A549 (cell line): ENCODE measurements around the gene KRT17. TPM values are rescaled to one million over a fixed set of nuclear protein-coding genes. Genes with fewer than 3 reads are reported as not detected.

Source experiments
- ATAC-seq, 2 experiments: fragments of 200-7000 bp in 1 of 2; fragments of >200 bp in 1 of 2; cut with Nextera tagmentation in 1 of 2; cut with Tn5 transposase in 1 of 2; 3 replicates each; pipeline versions ENCODE4 v1.8.0 to v1.9.1; 2018 to 2020; ENCODE audit warnings: mild to moderate bottlenecking in 1 of 2, moderate library complexity in 1 of 2
- CTCF ChIA-PET: fragments of 300-600 bp; sonication (Branson Sonifier 250); formaldehyde crosslinking; extraction: SDS; loops from one replicate; lab custom pipeline; 2021; ENCODE audit warnings: antibody characterized with exemption, inconsistent platforms; lab: Yijun Ruan, JAX
- POLR2A ChIA-PET: fragments of 350-600 bp; formaldehyde crosslinking; extraction: SDS; loops from one replicate; lab custom pipeline; 2021; ENCODE audit warnings: antibody characterized with exemption, inconsistent platforms; lab: Yijun Ruan, JAX
- DNase-seq, 2 experiments: peaks; one replicate each; pipeline versions ENCODE4 v3.0.0 to v3.0.0-alpha.2; 2011 to 2016; ENCODE audit warnings: low read depth in 1 of 2, low spot score in 1 of 2
- FAIRE-seq: peaks from 2 replicates; lab custom pipeline; 2011; peaks lifted over from hg19 to GRCh38; lab: Jason Lieb, UNC
- H3K27ac ChIP-seq, 2 experiments: fragments of >200 bp; sonication (Bioruptor Twin); formaldehyde crosslinking; 3 replicates each; pipeline ENCODE4 v1.5.1; 2016 to 2017
- H3K4me1 ChIP-seq: fragments of >200 bp; sonication (Bioruptor Twin); formaldehyde crosslinking; 3 replicates; pipeline ENCODE4 v1.6.1; 2016
- H3K4me2 ChIP-seq: fragments of >200 bp; sonication (Bioruptor Twin); formaldehyde crosslinking; 3 replicates; pipeline ENCODE4 v1.6.1; 2016
- H3K4me3 ChIP-seq: fragments of >200 bp; sonication (Bioruptor Twin); formaldehyde crosslinking; 3 replicates; pipeline ENCODE4 v1.5.1; 2016
- H3K9me3 ChIP-seq: fragments of >200 bp; sonication (Bioruptor Twin); formaldehyde crosslinking; 3 replicates; pipeline ENCODE4 v1.6.1; 2016
- CBX2 ChIP-seq: fragments of 200-600 bp; sonication (generic); IDR thresholded peaks from 2 replicates; pipeline ENCODE4 v1.6.1; 2016; ENCODE audit warnings: low read depth, mild to moderate bottlenecking, borderline replicate concordance
- EP300 ChIP-seq, 2 experiments: fragments of >200 bp; sonication (Bioruptor Twin); formaldehyde crosslinking; IDR thresholded peaks; 2 replicates in 1 of 2; 3 replicates in 1 of 2; pipeline ENCODE4 v1.6.1; 2016 to 2017
- FOSB ChIP-seq: fragments of 250-450 bp; sonication (Bioruptor Pico); IDR thresholded peaks from 2 replicates; pipeline ENCODE4 v1.5.0; 2020; ENCODE audit warnings: mild to moderate bottlenecking, moderate library complexity
- FOSL2 ChIP-seq, 2 experiments: fragments of 450-650 bp in 1 of 2; fragments of >200 bp in 1 of 2; sonication (Bioruptor Twin) in 1 of 2; formaldehyde crosslinking; IDR thresholded peaks; 2 replicates each; pipeline versions ENCODE4 v1.5.0 to v1.6.1; 2016 to 2020; ENCODE audit warnings: mild to moderate bottlenecking in 1 of 2, moderate library complexity in 1 of 2
- HDAC2 ChIP-seq: fragments of 200-600 bp; sonication (generic); IDR thresholded peaks from 2 replicates; pipeline ENCODE4 v1.6.1; 2016
- HOXA7 ChIP-seq: fragments of 250-450 bp; sonication (Bioruptor Pico); IDR thresholded peaks from 2 replicates; pipeline ENCODE4 v1.5.0; 2020; ENCODE audit warnings: mild to moderate bottlenecking, moderate library complexity
- HOXB5 ChIP-seq: fragments of 250-450 bp; sonication (Bioruptor Pico); IDR thresholded peaks from 2 replicates; pipeline ENCODE4 v1.5.0; 2020; ENCODE audit warnings: mild to moderate bottlenecking, moderate library complexity
- JUN ChIP-seq, 2 experiments: fragments of >200 bp; sonication (Bioruptor Twin); formaldehyde crosslinking; IDR thresholded peaks; 2 replicates in 1 of 2; 3 replicates in 1 of 2; pipeline ENCODE4 v1.6.1; 2016 to 2017
- KDM1A ChIP-seq: fragments of 200-600 bp; sonication (generic); IDR thresholded peaks from 2 replicates; pipeline ENCODE4 v1.6.1; 2016; ENCODE audit warnings: low read depth, mild to moderate bottlenecking
- KDM5A ChIP-seq: fragments of 200-600 bp; sonication (generic); IDR thresholded peaks from 2 replicates; pipeline ENCODE4 v1.6.1; 2016; ENCODE audit warnings: antibody characterized with exemption, mild to moderate bottlenecking
- MAZ ChIP-seq: fragments of 150-350 bp; IDR thresholded peaks from 2 replicates; pipeline ENCODE4 v1.6.1; 2014; ENCODE audit warnings: antibody characterized with exemption, low read depth, low read length, borderline replicate concordance
- NPAS2 ChIP-seq: fragments of 250-450 bp; sonication (Bioruptor Pico); IDR thresholded peaks from 2 replicates; pipeline ENCODE4 v1.8.0; 2022; ENCODE audit warnings: mild to moderate bottlenecking, moderate library complexity, borderline replicate concordance
- POLR2AphosphoS2 ChIP-seq: conservative IDR thresholded peaks from 2 replicates; pipeline ENCODE4 v1.6.1; 2012; ENCODE audit warnings: low read length, improper control_type of control experiment, inconsistent platforms
- RAD21 ChIP-seq, 2 experiments: fragments of >200 bp in 1 of 2; sonication (Bioruptor Twin) in 1 of 2; formaldehyde crosslinking in 1 of 2; IDR thresholded peaks in 1 of 2; conservative IDR thresholded peaks in 1 of 2; 2 replicates in 1 of 2; 3 replicates in 1 of 2; pipeline ENCODE4 v1.6.1; 2012 to 2018; ENCODE audit warnings: inconsistent platforms in 1 of 2
- RFX5 ChIP-seq: fragments of 450-650 bp; IDR thresholded peaks from 2 replicates; pipeline ENCODE4 v1.7.1; 2014; ENCODE audit warnings: antibody characterized with exemption, mild to moderate bottlenecking, moderate library complexity
- RNF2 ChIP-seq: fragments of 200-600 bp; sonication (generic); IDR thresholded peaks from 2 replicates; pipeline ENCODE4 v1.6.1; 2016; ENCODE audit warnings: low read depth, mild to moderate bottlenecking, antibody characterized with exemption, moderate library complexity, borderline replicate concordance
- SMC3 ChIP-seq: fragments of >200 bp; sonication (Bioruptor Twin); formaldehyde crosslinking; IDR thresholded peaks from 3 replicates; pipeline ENCODE4 v1.6.1; 2018; ENCODE audit warnings: inconsistent platforms
- SREBF2 ChIP-seq: fragments of 450-650 bp; IDR thresholded peaks from 2 replicates; pipeline ENCODE4 v1.6.1; 2014; ENCODE audit warnings: mild to moderate bottlenecking, moderate library complexity
- TP53 ChIP-seq: fragments of 250-450 bp; sonication (Bioruptor Pico); IDR thresholded peaks from 2 replicates; pipeline ENCODE4 v1.5.0; 2021; ENCODE audit warnings: mild to moderate bottlenecking, moderate library complexity
- ZC3H11A ChIP-seq: fragments of 450-650 bp; IDR thresholded peaks from 2 replicates; pipeline ENCODE4 v1.6.1; 2014; ENCODE audit warnings: antibody characterized with exemption, mild to moderate bottlenecking
- ZFP36 ChIP-seq: fragments of 450-650 bp; IDR thresholded peaks from 2 replicates; pipeline ENCODE4 v1.6.1; 2014; ENCODE audit warnings: borderline replicate concordance; ENCODE audit not compliant: partially characterized antibody
- ZNF302 ChIP-seq: fragments of 250-450 bp; sonication (Bioruptor Pico); IDR thresholded peaks from 2 replicates; pipeline ENCODE4 v1.9.0; 2021; ENCODE audit warnings: inconsistent platforms, mild to moderate bottlenecking, moderate library complexity
- WGBS: methylation state at CpG from one replicate; pipeline ENCODE4 v1.1.6; 2017; ENCODE audit errors: missing lambda C conversion rate; 5-methylcytosine and 5-hydroxymethylcytosine counted together
- polyA plus RNA-seq, 4 experiments: library from polyadenylated mRNA; depleted of rRNA in 3 of 4; stranded (reverse); fragments of >200 nt; fragmentation: RNase III in 1 of 4; extraction: RNeasy Plus Mini Kit Qiagen cat#74134 plus additional on column Dnase treatment in 1 of 4; gene quantifications; 2 replicates in 3 of 4; 3 replicates in 1 of 4; pipeline ENCODE4 v1.2.3, GENCODE V29; 2011 to 2017
- TF ChIP-seq, protein P1 (sequence below): fragments of 450-650 bp; IDR thresholded peaks from 2 replicates; pipeline ENCODE4 v1.6.1; 2014; ENCODE audit warnings: antibody characterized with exemption
- TF ChIP-seq, protein P2 (sequence below): fragments of >200 bp; sonication (Bioruptor Twin); formaldehyde crosslinking; IDR thresholded peaks from 3 replicates; pipeline ENCODE4 v1.6.1; 2016
- TF ChIP-seq, protein P3 (sequence below): IDR thresholded peaks from 2 replicates; pipeline ENCODE4 v1.6.1; 2012
- TF ChIP-seq, protein P4 (sequence below): fragments of 250-450 bp; sonication (Bioruptor Pico); IDR thresholded peaks from 2 replicates; pipeline ENCODE4 v1.5.0; 2020; ENCODE audit warnings: low read depth, mild to moderate bottlenecking, moderate library complexity
- TF ChIP-seq, protein P5 (sequence below): IDR thresholded peaks from 2 replicates; pipeline ENCODE4 v1.6.1; 2012; ENCODE audit warnings: low read depth, borderline replicate concordance
- TF ChIP-seq, protein P6 (sequence below): fragments of 150-350 bp; IDR thresholded peaks from 2 replicates; pipeline ENCODE4 v1.6.1; 2014; ENCODE audit warnings: low read depth, mild to moderate bottlenecking, low read length
- TF ChIP-seq, protein P7 (sequence below): fragments of >200 bp; sonication (Bioruptor Twin); formaldehyde crosslinking; IDR thresholded peaks from 2 replicates; pipeline ENCODE4 v1.6.1; 2016
- TF ChIP-seq, protein P8 (sequence below): IDR thresholded peaks from 2 replicates; pipeline ENCODE4 v1.6.1; 2012
- TF ChIP-seq, protein P9 (sequence below): fragments of >200 bp; sonication (Bioruptor Twin); formaldehyde crosslinking; IDR thresholded peaks from 3 replicates; pipeline ENCODE4 v1.5.1; 2016

Gene KRT17
- polyA plus RNA-seq, 2 of the 4 experiments (the other 2 are of a cell fraction): 0.43 to 1.2 TPM

DNA sequence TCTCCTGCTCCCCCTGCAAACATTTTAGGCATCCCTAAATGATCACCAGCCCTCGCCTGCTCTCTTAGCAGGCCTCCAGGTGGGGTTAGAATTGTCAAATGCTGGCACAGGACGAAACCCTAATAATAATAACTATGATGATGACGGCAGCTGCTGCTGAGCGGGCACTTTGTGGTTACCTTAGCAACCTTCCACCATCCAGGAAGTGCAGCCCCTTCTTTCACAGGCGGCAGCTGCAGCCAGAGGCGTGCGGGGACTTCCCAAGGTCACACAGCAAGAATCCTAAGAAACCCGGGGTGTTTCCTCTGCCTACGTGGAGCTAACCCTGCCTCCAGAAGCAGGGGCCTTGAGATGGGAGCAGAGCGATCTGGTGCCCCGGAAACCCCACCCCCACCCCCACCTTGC lies 41.9 kb upstream of the KRT17 start (continued):
- TF ChIP-seq, protein P1, sequence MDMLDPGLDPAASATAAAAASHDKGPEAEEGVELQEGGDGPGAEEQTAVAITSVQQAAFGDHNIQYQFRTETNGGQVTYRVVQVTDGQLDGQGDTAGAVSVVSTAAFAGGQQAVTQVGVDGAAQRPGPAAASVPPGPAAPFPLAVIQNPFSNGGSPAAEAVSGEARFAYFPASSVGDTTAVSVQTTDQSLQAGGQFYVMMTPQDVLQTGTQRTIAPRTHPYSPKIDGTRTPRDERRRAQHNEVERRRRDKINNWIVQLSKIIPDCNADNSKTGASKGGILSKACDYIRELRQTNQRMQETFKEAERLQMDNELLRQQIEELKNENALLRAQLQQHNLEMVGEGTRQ: no peak
- no peak for TF ChIP-seq HOXB5 (CRISPR knock-in tag)
- no peak; the same call in 2 of the 3 replicates for TF ChIP-seq SMC3
- no peak for TF ChIP-seq HOXA7 (CRISPR knock-in tag)
- TF ChIP-seq, protein P2, sequence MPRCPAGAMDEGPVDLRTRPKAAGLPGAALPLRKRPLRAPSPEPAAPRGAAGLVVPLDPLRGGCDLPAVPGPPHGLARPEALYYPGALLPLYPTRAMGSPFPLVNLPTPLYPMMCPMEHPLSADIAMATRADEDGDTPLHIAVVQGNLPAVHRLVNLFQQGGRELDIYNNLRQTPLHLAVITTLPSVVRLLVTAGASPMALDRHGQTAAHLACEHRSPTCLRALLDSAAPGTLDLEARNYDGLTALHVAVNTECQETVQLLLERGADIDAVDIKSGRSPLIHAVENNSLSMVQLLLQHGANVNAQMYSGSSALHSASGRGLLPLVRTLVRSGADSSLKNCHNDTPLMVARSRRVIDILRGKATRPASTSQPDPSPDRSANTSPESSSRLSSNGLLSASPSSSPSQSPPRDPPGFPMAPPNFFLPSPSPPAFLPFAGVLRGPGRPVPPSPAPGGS: no peak
- no peak for TF ChIP-seq FOSB
- 0 out of 2 replicates have a peak, but pooled peaks have one; percentile 8 for TF ChIP-seq KDM1A
- no peak for TF ChIP-seq CBX2
- TF ChIP-seq, protein P3, sequence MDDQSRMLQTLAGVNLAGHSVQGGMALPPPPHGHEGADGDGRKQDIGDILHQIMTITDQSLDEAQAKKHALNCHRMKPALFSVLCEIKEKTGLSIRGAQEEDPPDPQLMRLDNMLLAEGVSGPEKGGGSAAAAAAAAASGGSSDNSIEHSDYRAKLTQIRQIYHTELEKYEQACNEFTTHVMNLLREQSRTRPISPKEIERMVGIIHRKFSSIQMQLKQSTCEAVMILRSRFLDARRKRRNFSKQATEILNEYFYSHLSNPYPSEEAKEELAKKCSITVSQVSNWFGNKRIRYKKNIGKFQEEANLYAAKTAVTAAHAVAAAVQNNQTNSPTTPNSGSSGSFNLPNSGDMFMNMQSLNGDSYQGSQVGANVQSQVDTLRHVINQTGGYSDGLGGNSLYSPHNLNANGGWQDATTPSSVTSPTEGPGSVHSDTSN: no peak
- TF ChIP-seq, protein P4, sequence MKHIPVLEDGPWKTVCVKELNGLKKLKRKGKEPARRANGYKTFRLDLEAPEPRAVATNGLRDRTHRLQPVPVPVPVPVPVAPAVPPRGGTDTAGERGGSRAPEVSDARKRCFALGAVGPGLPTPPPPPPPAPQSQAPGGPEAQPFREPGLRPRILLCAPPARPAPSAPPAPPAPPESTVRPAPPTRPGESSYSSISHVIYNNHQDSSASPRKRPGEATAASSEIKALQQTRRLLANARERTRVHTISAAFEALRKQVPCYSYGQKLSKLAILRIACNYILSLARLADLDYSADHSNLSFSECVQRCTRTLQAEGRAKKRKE (CRISPR knock-in tag): no peak
- no peak for TF ChIP-seq RAD21 (conservative IDR thresholded peaks at IDR 0.05 in 1 of 2, IDR thresholded peaks at IDR 0.05 in 1 of 2)
- TF ChIP-seq ZFP36: no peak
- TF ChIP-seq POLR2AphosphoS2: no peak
- TF ChIP-seq EP300 (IDR thresholded peaks at IDR 0.05): no peak
- TF ChIP-seq, protein P5, sequence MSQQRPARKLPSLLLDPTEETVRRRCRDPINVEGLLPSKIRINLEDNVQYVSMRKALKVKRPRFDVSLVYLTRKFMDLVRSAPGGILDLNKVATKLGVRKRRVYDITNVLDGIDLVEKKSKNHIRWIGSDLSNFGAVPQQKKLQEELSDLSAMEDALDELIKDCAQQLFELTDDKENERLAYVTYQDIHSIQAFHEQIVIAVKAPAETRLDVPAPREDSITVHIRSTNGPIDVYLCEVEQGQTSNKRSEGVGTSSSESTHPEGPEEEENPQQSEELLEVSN: peak; percentile 50; the same call in 1 of the 2 replicates
- TF ChIP-seq RFX5: no peak
- no peak for TF ChIP-seq TP53
- TF ChIP-seq RNF2: no peak
- TF ChIP-seq, protein P6, sequence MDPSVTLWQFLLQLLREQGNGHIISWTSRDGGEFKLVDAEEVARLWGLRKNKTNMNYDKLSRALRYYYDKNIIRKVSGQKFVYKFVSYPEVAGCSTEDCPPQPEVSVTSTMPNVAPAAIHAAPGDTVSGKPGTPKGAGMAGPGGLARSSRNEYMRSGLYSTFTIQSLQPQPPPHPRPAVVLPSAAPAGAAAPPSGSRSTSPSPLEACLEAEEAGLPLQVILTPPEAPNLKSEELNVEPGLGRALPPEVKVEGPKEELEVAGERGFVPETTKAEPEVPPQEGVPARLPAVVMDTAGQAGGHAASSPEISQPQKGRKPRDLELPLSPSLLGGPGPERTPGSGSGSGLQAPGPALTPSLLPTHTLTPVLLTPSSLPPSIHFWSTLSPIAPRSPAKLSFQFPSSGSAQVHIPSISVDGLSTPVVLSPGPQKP: no peak
- TF ChIP-seq HDAC2: no peak
- TF ChIP-seq JUN (IDR thresholded peaks at IDR 0.05): peak in 1 of 2 experiments; percentile 59; a peak in 2 of 5 replicates
- TF ChIP-seq ZNF302: no peak

DNA sequence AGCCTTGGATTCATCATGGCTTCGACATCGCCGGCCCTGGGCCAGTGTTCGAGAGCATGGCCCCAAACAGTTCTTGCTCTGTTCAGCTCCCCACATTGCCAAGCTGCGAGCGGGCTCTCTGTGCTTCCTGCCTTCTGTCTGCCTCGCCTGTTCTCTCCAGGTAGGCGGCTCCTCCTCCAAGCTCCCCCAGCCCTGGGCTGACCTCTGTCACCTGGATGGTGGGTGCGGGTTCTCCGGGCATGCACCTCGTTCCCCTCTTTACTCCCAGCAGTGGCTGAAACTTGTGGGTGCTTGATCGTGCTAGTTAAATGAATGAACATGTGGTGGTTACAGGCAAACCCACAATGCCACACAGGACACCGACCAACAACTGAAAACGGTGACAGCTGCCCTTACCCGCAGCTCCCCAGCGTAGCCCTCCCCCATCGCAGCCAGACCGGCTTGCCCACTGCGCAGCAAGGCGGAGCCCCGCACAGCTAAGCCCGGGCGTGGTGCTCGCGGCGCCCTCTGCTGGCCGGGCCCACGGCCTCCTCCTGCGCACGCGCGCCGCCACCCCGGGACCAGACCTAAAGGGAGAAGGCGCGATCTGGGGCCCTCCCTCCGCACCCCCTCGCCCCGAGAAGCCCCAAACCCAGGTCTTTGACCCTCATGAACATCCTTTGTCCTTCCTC lies 41.3 kb upstream of the KRT17 start:
- ATAC-seq (peak; percentile 72 to 91), FAIRE-seq (no peak), DNase-seq (peak; percentile 89 to 100)
- no peaks in the 10 kb centered on the region for H3K9me3 ChIP-seq
- H3K4me1 ChIP-seq: peaks cover 23% of the 10 kb centered on the region
- ChIA-PET CTCF (interaction anchor here (0.6 to 20.9 kb wide), 67 partner anchors 18 to 1445 kb away, joined by 3 to 678 read pairs (median 4); partner anchors contain the start of genes EIF1, KRT19 and KRT24), POLR2A (interaction anchor here (0.5 to 1.9 kb wide), 9 partner anchors 13 to 1164 kb away, joined by 3 to 15 read pairs (median 5); partner anchors contain the start of genes EIF1 and TNS4)
- H3K27ac ChIP-seq: peak overlapping the region; percentile 86 to 92
- peak overlapping the region; percentile 95 for H3K4me2 ChIP-seq
- 17% methylated on average over 37 of the region's 39 CpGs for WGBS
- peak overlapping the region; percentile 47 for H3K4me3 ChIP-seq
- TF ChIP-seq, protein P7, sequence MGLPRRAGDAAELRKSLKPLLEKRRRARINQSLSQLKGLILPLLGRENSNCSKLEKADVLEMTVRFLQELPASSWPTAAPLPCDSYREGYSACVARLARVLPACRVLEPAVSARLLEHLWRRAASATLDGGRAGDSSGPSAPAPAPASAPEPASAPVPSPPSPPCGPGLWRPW: no peak
- TF ChIP-seq HOXA7 (CRISPR knock-in tag) (no peak), SREBF2 (no peak), FOSB (no peak), KDM5A (no peak), RNF2 (no peak), NPAS2 (CRISPR knock-in tag) (no peak), MAZ (no peak), ZC3H11A (no peak), FOSL2 (IDR thresholded peaks at IDR 0.05) (no peak), FOSL2 (CRISPR knock-in tag; IDR thresholded peaks at IDR 0.05) (no peak)
- TF ChIP-seq, protein P8, sequence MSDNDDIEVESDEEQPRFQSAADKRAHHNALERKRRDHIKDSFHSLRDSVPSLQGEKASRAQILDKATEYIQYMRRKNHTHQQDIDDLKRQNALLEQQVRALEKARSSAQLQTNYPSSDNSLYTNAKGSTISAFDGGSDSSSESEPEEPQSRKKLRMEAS: peak; percentile 88
- TF ChIP-seq, protein P9, sequence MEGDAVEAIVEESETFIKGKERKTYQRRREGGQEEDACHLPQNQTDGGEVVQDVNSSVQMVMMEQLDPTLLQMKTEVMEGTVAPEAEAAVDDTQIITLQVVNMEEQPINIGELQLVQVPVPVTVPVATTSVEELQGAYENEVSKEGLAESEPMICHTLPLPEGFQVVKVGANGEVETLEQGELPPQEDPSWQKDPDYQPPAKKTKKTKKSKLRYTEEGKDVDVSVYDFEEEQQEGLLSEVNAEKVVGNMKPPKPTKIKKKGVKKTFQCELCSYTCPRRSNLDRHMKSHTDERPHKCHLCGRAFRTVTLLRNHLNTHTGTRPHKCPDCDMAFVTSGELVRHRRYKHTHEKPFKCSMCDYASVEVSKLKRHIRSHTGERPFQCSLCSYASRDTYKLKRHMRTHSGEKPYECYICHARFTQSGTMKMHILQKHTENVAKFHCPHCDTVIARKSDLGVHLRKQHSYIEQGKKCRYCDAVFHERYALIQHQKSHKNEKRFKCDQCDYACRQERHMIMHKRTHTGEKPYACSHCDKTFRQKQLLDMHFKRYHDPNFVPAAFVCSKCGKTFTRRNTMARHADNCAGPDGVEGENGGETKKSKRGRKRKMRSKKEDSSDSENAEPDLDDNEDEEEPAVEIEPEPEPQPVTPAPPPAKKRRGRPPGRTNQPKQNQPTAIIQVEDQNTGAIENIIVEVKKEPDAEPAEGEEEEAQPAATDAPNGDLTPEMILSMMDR: peak; percentile 98
